ENCODE data around the gene TENT4B.

TENT4B gene

GRCh38 chr16:50144211-50144610 is 8.9 kb upstream of the TENT4B start:
- no peak for FAIRE-seq
- TF ChIP-seq POLR2A (IDR thresholded peaks at IDR 0.05; ENCODE audit: low read depth, low read length), result no peak
- DNase-seq (ENCODE audit: insufficient read length, low spot score), result no peak

GRCh38 chr16:50146479-50147435 is 6.3 kb upstream of the TENT4B start:
- TF ChIP-seq POLR2A (IDR thresholded peaks at IDR 0.05; ENCODE audit: low read depth, low read length), result no peak
- FAIRE-seq (no peak), DNase-seq (ENCODE audit: insufficient read length, low spot score) (no peak)

- DNase-seq (ENCODE audit: insufficient read length, low spot score) (no peak), FAIRE-seq (no peak)
- TF ChIP-seq POLR2A (IDR thresholded peaks at IDR 0.05; ENCODE audit: low read depth, low read length), result no peak
These were observed 1.8 kb upstream of the TENT4B start for GRCh38 chr16:50151322-50151721.

- FAIRE-seq, result no peak
- no peak for DNase-seq (ENCODE audit: insufficient read length, low spot score)
- no peak for TF ChIP-seq POLR2A (IDR thresholded peaks at IDR 0.05; ENCODE audit: low read depth, low read length)
These were observed 1.4 kb upstream of the TENT4B start for GRCh38 chr16:50151756-50152155.

GRCh38 chr16:50152351-50152806 is 727 bp upstream of the TENT4B start:
- FAIRE-seq (no peak), DNase-seq (ENCODE audit: insufficient read length, low spot score) (peak; percentile 50)
- no peak for TF ChIP-seq POLR2A (IDR thresholded peaks at IDR 0.05; ENCODE audit: low read depth, low read length)

GRCh38 chr16:50153596-50154419 is 702 bp downstream of the TENT4B start:
- FAIRE-seq, result no peak
- peak; percentile 55 for DNase-seq (ENCODE audit: insufficient read length, low spot score)
- no peak for TF ChIP-seq POLR2A (IDR thresholded peaks at IDR 0.05; ENCODE audit: low read depth, low read length)

- FAIRE-seq (no peak), DNase-seq (ENCODE audit: insufficient read length, low spot score) (no peak)
- TF ChIP-seq POLR2A (IDR thresholded peaks at IDR 0.05; ENCODE audit: low read depth, low read length), result no peak
These were observed 1.4 kb downstream of the TENT4B start for GRCh38 chr16:50154420-50154950.

- FAIRE-seq, result no peak
- no peak for DNase-seq (ENCODE audit: insufficient read length, low spot score)
- no peak for TF ChIP-seq POLR2A (IDR thresholded peaks at IDR 0.05; ENCODE audit: low read depth, low read length)
These were observed 2.8 kb downstream of the TENT4B start for GRCh38 chr16:50155925-50156324.

GRCh38 chr16:50156590-50156989 is 3.5 kb downstream of the TENT4B start:
- DNase-seq (ENCODE audit: insufficient read length, low spot score) (no peak), FAIRE-seq (no peak)
- TF ChIP-seq POLR2A (IDR thresholded peaks at IDR 0.05; ENCODE audit: low read depth, low read length), result no peak

GRCh38 chr16:50160495-50161164 is 7.5 kb downstream of the TENT4B start:
- no peak for TF ChIP-seq POLR2A (IDR thresholded peaks at IDR 0.05; ENCODE audit: low read depth, low read length)
- no peak for DNase-seq (ENCODE audit: insufficient read length, low spot score)
- peak; percentile 58 for FAIRE-seq

GRCh38 chr16:50161950-50162349 is 8.8 kb downstream of the TENT4B start:
- FAIRE-seq, result no peak
- no peak for TF ChIP-seq POLR2A (IDR thresholded peaks at IDR 0.05; ENCODE audit: low read depth, low read length)
- no peak for DNase-seq (ENCODE audit: insufficient read length, low spot score)

GRCh38 chr16:50165473-50165872 is 12.4 kb downstream of the TENT4B start:
- FAIRE-seq (no peak), DNase-seq (ENCODE audit: insufficient read length, low spot score) (no peak)
- TF ChIP-seq POLR2A (IDR thresholded peaks at IDR 0.05; ENCODE audit: low read depth, low read length), result no peak
